Nucleus accumbens (tissue), 56 donors: ENCODE measurements around the gene RIOK3.

ENCODE experiments used
- DNase-seq, 56 donors: peaks; one replicate each; lab custom pipeline; 2025; lab: John Stamatoyannopoulos, UW

Gene RIOK3

DNA sequence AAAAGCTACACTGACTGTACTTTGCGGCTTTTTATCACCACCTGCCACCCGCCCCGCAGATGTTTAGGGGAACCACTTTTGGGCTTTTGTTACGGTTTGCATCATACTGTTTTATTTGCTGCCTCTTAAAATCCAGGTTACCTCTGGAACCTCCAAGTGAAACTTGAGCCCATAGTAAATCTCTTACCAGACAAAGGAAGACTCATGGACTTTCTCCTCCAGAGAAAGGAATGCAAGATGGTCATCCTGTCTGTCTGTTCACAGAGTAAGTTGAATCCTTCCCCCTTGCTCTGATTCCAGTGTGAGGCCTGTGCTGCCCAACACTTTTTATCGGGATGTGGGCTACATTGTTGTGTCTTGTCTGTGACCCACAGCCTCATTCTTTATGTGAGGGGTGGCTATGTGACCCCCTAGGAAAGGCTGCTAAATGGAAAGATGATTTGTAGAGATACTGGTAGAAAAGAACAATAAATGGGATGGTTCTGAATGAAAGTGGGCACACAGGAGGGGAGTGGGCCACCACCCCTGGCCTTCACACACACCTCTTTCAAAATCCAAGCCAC, 73.5 kb downstream of the RIOK3 start:
- DNase-seq: no peak

DNA sequence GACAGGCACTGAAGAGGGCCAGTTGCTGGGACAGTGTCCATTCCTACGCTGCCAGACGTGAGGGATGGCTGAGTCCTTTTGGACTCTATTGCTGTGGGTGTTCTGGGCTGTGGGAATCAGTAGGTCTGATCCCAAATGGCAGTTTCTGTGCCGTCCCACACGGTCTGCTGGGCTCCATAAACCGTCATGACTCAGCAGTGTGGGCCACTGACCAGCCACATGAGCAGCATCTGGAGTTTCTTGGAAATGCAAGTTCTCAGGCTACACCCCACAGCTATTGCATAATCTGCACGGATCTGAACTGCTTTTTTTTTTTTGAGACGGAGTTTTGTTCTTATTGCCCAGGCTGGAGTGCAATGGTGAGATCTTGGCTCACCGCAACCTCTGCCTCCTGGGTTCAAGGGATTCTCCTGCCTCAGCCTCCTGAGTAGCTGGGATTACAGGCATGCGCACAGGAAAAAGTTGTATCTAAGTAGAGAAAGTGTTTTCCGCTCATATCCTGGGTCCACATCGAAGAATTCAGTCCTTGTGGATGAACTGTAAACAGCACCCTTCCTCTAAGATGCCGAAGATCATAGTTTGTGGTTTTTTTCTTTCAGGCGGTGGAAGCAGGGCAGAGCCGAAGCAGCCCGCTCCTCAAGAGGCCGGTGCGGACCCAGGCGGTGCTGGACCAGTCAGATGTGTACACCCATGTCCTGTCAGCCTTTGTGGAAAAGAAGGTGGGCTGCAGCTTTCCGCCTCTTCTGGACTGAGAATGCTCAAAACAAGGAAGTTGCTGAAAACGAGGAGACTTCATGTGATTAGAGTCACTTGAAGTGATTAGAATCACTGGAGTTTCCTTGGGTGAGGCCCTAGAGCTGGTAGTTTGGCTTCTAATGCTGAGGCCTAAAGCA, 75.7 kb downstream of the RIOK3 start:
- DNase-seq: peak in 5 of 56 donors; percentile 5 to 20 (median 18)

DNA sequence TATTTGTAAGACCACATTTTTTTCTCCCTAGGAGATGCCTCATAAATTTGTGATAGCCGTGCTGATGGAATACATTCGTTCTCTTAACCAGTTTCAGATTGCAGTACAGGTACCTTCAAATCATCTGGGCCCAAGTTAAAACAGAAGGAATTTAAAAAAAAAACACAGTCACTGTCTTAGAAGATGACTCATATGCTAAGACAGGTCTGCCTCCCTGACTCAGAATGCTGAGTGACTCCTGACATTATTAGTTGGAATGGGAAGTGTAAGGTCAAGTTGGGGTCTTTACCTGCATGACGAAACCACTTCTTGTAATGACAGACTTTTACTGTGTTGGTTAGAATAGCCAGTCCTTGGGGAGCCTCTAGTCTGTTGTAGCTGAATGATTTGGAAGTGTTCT, 76.5 kb downstream of the RIOK3 start:
- DNase-seq: no peak

DNA sequence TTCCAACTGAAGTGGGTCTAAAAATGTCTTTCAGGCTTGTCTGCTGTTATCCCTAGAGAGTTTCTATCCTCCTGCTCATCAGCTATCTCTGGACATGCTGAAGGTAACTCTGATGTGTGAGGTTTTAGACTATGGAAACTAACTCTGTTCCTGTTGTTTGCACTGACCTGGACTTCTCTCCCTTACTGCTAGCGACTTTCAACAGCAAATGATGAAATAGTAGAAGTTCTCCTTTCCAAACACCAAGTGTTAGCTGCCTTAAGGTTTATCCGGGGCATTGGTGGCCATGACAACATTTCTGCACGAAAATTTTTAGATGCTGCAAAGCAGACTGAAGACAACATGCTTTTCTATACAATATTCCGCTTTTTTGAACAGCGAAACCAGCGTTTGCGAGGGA, 77.1 kb downstream of the RIOK3 start:
- no peak for DNase-seq

DNA sequence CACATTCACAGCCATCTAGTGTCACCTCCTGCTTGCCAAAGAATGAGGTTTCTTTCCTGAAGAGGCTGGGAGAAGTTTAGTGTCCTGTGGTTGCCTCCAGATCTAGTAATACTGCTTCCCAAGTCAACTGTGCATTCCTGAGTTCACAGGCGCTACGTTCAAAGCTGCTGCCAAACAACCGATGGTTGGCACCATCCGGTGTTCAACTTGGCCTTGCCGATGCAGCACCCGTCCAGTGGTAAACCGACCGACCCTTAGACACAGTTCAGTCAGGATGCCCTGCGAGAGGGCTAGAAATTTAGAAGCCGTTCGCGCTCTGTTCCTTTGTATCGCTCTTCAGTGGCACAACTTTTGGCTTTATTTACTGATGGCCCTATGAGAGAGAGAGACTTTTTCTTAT, 78.8 kb downstream of the RIOK3 start:
- no peak for DNase-seq
